G401 (cell line): ENCODE measurements around the gene WNT7B. TPM values are rescaled to one million over a fixed set of nuclear protein-coding genes. Genes with fewer than 3 reads are reported as not detected.

Experiments used
- DNase-seq: peaks from one replicate; pipeline ENCODE4 v3.0.0-alpha.2; 2015; ENCODE audit warnings: low spot score
- in situ Hi-C: cut with HindIII; loops from 2 replicates; pipeline ENCODE4 v1.10.0; 2016; ENCODE audit warnings: low sequenced_read_pairs, mixed read lengths
- total RNA-seq: library from RNA; depleted of rRNA; stranded (reverse); fragments of >200 nt; shearing (Covaris generic); gene quantifications from 2 replicates; pipeline ENCODE4 v1.2.3, GENCODE V29; 2014

The WNT7B gene
- total RNA-seq, 1 experiment from 2014 or later: not detected

DNA sequence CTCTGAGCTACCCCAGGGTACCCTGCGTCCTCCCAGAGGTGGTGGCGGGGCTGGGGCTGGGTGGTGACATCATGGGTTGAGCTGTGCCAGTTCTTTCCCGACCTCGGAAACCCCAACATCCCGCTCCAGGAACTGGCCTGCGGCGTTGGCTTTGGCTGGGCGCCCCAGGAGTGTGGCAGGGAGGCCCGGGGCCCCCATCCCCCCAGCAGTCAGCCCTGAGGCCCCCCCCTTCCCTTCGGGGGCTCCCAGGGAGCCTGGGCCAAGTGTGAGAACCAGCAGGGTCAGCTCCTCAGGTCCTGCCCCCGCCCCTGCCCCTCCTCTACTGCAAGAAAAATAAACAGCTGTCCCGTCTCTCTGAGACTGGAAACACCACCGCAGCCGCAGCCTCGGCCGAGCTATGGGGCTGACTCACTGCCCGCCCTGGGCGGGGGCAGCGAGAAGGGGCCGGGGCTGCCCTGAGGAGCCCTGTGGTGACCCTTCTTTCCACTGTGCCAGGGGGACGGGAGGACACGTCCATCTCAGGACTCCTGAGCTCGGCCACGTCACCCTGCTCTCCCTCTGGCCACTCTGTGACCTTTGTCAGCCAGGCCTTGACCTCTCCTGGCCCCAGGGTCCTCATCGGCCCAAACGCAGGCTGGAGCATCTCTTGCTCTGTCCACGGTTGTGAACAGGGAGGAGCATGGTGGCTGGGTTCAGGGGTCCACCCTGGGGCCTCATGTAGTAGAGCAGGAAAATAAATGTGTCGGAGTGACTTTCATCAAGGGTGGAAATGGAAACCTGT is 73.4 kb downstream of the WNT7B start:
- no peak for DNase-seq
- in situ Hi-C loops: no loop called here

DNA sequence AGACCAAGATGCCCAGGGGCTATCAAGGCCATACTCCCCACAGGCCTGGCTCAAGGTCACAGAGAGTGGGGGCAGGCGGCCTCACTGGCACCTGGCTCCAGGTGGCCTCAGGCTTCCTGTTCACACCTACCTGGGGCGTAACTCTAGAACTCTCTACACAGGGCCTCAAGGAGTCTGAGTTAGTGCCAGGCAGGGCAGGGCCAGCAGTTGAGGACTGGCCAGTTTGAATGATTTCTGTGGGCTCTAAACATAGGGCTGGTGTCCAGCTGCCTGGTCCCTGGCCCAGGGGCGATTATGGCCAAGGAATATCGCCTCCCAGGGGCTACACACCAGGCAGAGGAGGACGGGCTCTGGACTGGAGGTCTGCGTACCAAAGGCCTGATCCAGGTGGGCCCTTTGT is 79.2 kb downstream of the WNT7B start:
- in situ Hi-C loops: no loop called here
- no peak for DNase-seq

DNA sequence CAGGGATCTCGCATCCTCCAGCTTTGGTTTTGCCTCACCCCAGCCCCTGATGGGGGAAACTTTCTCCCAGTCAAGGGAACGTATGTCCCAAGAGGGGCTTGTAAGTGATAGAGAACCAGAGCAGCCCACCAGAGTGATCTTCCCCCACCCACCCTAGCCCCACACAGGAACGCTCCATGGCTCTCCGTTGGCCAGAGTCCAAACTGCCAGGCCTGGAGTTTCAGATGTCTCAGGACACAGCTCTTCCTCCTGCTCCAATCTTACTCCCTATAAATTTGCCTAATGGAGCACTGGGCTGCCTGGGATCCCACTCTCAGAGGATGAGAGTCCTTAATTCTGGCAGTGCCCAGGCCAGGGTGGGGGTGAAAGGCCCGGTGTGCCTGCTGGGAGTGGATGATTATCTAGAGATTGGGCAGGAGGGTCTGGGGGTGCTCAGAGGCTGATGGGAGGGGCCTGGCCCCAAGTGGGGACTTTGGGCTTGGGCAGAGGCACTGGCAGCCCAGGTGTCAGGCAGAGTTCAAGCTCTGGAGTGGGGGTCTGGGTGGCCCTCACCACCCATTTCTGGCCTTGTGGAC is 79.9 kb downstream of the WNT7B start:
- no peak for DNase-seq
- in situ Hi-C loops: no loop called here

DNA sequence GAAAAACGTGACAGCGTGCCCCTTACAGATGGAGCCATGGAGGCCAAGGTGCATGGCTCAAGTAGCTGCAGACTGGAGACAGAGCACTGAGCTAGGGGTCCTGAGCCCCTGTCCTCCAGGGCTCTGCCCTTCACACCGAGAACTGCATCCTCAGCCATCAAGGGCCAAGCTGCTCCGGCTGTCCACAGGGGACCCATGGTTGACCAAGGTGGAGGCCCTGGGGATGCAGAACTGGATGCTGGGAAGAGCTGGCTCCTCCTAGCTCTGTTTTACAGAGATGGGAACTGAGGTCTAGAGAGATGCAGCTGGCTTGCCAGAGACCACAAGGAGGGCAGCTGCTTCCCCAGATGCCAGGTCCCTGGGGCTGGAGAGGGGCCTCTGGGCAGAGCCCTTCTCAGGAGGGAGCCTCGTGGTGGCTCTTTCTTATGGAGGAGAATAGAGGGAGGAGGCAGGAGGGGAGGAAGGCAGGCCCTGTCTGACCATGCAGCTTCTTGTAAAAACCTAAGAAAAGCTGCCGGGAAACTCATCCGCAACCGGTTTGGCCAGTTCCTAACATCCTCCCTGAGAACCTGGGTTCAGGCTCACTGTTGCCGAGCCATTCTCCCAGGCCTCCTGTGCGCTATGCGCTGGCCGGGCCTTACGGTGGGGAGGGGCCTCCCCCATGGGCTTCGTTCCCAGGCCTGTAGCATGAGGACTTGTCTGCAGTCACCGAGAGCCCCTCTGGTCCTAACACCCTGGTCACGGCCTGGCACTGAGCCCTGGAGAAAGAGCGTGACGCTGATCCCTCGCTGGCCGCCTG is 80.6 kb downstream of the WNT7B start:
- DNase-seq: no peak
- in situ Hi-C loops: no loop called here

DNA sequence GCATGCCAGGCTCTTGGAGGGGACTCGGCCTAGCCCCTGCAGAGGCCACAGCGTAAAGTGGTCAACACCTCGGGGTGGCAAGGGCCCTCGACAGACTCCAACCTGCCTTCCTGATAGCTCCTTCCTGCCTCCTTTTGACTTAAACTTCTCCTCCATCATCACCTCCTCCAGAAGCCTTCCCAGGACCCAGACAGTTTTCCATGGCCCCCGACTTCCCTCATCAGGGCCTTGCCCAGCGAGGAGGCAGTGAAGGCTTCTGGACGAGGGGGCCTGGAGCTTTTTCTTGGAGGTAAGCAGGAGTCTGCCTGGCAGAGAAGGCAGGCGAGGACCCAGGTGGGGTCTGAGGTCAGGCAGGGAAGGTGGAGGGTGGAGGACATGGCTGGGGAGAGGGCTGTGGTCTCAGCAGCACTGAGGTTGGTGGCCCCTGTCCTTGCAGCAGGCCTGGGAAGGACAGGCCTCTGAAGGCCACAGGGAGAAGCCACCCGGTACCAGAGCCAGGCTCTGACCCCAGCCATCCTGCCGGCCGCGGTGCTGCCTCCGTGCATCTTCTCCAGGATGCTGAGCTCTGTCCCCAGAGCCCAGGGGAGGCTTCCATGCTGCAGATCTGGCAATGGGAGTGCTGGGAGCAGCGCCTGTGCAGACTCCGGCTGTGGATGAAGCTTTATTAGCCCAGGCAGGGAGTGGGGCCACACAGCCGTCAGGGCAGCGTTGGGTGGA is 81.4 kb downstream of the WNT7B start:
- DNase-seq: no peak
- in situ Hi-C loops: no loop called here

DNA sequence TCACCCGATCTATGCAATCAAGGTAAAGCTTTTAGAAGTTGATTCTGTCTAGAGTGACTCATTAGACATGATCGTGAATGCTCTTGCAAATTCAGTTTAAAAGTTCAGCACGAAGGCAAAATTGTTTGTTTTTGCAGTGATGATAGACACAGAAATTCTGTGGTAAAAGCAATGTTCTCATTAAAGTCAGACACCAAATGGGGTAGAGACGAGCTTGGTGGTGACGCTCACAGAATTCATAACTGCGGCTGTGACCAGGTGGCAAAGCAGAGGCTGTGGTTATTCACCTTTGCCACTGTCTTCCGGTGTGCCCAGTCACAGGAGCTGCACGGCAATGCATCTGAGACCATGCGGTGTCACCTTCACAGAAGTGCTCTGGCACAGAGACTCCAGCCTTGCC is 83.4 kb downstream of the WNT7B start:
- DNase-seq: no peak
- in situ Hi-C loops: no loop called here

DNA sequence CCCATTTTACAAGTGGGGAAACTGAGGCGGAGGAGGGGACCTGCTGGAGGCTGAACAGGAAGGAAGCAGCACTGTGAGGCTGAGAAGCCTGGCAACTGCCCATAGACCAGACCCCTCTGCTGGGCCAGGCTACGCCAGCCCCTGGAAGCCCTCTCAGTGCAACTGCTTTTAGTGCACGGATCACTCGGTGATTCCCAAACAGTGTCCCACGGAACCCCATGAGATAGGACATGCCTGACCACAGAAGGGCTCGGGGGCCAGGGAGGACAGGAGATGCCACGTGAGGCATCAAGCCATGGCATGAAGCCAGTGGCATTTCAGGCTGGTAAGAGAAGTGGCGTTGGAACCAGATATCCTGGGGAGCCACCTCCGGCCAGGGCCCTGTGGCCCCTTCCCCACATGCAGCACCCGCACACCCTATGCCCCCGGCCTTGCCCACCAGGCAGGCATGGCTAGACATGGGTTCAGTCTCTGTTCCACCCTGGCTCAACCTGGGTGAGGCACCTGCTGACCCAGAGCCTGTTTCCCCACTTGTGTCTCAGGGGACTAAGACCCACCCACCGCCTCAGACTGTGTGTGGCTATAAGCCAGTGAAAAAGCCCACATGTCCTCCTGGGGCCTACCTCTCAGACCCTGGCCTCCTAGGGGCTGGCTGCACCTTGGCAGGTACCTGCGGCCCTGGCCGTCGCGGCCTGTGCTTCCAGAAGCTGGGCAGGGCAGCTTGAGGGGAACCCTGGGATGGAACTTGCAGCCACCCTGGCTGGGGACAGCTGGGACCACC is 84.1 kb downstream of the WNT7B start:
- DNase-seq: no peak
- in situ Hi-C loops: no loop called here

DNA sequence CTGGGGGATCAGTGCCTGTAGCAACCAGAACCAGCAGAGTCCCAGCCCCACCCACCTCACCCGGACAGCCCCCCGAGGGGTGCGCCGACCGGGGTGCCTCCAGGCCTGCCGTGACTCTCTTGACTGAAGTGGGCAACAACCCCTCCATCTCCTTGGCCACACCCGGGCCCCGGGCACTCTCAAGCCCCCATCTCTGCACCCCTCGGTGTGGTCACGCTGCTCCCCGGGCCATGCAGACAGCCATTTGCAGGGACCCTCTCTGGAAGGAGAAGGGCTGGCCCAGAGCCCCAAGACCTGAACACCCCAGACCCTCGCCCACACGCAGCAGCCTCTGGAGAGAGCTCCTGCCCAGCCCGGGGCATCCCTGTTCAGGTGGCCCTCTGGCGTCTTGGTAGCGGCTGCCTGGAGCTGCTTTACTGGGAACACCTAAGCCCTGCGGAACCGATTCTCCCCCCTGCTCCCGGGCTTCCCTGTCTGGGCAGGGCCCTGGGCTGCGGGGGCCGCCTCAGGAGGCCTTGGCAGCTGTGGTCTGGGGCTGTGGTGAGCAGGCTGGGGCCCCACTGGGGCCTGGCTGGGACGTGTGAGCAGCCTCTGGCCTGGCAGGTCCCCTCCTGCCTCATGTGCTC is 84.9 kb downstream of the WNT7B start:
- DNase-seq: no peak
- in situ Hi-C loops: no loop called here

DNA sequence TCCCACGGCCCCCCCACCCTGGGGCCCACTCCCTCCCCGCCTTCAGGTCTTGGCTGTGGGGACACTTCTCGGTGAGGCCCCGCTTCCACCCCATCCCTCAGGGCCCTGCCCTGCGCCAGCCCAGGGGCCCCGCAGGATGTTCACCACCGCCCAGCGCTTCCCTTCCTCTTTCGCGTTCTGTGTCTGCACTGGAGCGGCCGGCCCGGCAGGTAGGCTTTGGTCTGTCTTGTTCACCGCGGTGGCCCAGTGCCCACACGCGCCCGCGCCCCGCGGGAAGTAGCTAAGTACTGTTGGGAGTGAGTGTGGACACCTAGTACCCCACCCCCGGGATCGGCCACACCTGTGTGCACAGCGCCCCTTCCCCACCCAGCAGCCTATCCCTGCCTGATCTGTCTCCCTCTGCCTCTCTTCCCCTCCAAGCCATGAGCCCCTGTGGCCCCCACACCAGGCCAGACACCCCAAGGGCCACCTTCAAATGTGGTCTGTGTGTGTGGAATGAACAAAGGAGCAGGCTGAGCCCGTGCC is 85.4 kb downstream of the WNT7B start:
- in situ Hi-C loops: no loop called here
- DNase-seq: no peak

DNA sequence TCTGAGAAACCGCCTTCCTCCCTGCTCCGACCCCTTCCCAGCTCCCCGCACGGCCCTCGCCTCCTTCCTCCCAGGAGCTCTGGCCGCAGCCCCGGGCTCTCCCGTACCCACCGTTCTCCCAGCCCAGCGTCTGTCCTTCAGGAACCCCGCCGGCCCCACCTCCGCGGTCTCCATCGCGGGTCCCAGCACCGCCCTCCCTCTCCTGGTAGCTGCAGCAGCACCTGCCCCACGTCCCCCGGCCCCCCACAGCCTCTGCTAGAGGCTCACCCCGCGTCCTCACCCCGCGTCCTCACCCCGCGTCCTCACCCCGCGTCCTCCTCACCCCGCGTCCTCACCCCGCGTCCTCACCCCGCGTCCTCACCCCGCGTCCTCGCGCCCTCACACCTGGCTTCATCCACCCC is 85.9 kb downstream of the WNT7B start:
- in situ Hi-C loops: no loop called here
- no peak for DNase-seq

DNA sequence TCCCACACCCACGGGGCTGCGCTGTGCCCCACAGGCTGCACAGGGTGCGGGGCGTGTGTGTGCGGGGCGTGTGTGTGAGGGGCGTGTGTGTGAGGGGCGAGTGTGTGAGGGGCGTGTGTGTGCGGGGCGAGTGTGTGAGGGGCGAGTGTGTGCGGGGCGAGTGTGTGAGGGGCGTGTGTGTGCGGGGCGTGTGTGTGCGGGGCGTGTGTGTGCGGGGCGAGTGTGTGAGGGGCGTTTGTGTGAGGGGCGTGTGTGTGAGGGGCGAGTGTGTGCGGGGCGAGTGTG is 86.7 kb downstream of the WNT7B start:
- DNase-seq: no peak
- in situ Hi-C loops: no loop called here

DNA sequence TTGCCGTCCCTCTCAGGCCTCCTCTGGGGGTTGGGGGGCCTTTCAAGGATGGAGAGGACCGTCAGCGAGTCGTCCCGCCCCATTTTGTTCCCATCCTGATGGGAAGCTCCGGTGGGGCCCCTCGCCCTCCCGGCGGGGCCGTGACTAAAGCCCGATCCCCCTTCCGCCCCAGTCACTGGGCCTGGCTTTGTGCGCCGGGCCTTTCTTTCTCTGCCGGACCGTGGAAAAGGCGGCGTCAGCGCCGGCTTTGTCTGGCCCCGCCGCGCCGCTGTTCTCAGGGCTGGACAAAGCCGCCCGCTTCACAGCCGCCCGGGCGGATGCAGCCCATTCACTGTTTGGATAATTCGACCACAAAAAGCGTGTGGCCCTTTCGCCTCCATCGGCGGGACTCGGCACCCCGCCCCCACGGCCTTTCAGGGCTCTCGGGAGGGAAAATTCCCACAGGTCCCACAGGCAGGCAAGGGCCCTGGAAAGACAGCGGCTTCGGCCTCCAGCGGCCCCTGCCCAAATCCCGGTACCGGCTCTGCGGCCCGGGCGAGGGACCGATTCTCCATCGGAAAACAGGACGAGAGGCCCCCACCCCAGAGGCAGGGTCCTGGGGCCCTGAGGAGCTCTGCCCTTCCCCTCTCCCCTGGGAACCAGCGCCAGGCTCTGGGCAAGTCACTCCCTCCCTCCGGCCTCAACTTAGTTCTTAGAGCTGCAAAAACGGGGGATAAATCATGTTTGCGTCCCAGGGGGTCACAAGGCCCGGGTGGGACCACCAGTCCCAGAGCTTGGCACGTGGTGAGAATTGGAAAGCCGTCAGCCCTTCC is 87.2 kb downstream of the WNT7B start:
- no peak for DNase-seq
- in situ Hi-C loops: no loop called here

DNA sequence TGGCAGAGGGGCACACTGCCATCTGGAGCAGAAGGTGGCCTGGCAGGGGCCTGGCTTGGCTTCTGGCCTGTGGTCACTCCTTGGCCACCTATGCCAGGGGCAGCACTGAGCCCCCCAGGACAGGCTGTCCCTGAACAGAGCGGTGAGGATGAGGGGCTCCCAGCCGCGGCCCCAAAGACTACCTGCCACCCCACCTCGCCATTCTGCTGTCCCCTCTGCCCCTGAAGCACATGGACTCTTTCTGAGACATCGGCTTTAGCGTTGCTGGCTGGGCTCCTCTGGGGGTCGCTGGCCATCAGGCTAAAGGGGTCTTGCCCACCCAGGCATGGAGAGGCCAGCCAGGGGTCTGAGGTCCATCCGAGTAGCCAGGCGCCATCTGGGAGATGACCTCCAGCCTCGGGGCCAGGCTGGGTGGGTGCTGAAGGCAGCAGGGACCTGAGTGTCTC is 87.8 kb downstream of the WNT7B start:
- in situ Hi-C loops: no loop called here
- no peak for DNase-seq

DNA sequence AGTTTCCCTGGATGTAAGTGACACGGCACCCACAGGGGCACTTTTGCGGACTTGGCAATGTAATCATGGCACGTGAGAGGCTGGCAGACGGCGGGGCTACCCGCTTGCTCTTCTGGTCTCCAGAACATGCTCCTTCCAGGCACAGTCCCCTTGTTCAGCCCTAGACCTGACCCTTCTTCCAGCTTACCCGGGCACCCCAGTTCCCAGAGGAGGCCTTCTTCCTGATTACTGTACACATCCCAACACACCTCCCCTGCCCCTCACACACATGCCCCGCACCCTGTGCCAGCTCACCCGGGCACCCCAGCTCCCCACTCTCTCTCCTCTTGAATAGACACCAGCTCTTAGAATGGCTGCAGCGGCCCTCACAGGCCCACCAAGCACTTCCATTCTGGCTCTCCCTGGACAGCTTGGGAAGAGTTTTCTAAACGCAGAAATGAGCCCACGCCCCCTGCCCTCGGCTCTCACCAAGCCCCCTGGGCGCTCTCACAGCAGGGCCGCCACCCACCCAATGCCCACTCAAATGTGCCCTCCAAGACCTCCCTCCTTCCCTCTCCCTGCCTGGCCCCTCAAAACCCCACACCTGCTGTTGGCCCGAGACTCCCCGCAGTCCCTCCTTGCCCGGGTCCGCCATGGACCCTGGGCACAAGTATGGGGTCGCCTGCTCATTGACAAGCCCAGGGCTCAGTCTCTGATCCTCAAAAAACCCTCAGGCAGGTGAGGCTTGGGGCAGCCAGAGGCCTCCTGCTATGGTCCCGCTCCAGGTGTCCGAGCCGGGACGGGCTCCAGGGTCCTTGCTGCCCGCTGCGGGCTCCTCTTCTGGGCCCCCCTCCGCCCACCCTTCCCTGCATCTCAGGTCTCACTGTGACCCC is 88.5 kb downstream of the WNT7B start:
- no peak for DNase-seq
- in situ Hi-C loops: no loop called here

DNA sequence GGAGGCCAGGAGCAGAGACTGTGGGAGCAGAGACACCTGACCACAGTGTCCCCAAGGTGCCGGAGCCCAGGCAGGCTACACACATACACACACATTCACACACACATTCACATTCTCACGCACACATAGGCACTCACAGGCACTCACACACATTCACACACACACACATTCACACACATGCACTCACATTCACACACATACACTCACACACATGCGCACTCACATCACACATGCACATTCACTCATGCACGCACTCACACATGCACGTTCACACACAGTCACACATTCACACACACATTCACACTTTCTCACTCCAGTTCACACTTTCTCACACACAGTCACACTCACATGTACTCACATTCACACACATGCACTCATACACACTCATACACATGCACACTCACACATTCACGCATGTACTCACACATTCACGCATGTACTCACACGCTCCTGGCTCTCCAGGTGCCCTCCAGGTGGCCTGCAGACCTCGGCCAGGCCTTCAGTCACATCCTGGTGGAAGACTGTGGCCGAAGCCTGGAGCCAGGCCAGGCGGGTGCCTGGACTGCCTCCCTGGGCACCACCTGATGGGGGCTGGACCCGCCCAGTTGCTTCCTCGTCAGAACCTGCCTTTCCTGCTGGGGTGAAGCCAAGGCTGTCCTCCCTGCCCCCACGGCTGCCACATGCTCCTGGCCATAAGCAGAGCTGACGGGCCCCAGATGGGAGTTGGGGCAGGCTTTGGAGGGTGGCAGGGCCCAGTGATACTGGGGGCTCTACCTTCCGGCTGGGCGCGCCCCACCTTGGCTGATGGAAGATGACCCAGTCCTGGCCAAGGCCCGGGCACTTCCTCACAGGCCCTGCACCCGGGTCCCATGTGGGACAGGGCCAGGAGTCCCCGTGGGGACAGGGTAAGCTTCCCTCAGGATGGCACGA is 89.5 kb downstream of the WNT7B start:
- DNase-seq: no peak
- in situ Hi-C loops: no loop called here

DNA sequence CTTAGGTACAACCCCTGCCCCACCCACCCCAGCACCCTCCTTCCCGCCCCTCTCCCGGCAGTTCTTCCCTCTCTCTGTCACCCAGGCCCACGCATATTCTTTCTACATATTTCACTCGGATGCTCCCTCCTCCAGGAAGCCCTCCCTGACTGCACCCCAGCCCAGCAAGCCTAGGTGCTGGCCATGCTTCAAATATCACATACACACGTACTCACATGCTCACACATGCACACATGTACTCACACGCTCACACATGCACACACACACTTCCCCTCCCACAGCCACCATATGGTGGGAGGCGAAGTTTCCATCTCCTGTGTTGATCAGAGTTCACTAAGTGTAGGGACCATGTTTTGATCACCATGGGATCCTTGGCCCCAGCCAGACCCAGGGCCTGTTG is 90.4 kb downstream of the WNT7B start:
- in situ Hi-C loops: no loop called here
- no peak for DNase-seq
